K562 (cell line): ENCODE measurements around the gene TMEM63A. TPM values are rescaled to one million over a fixed set of nuclear protein-coding genes. Genes with fewer than 3 reads are reported as not detected.

Source experiments
- HES1 ChIP-seq: fragments of 450-650 bp; IDR thresholded peaks from 2 replicates; pipeline ENCODE4 v1.6.1; 2016; ENCODE audit warnings: low read depth, mild to moderate bottlenecking, moderate library complexity
- NCOA6 ChIP-seq: fragments of 450-650 bp; IDR thresholded peaks from 2 replicates; pipeline ENCODE4 v1.6.1; 2017; ENCODE audit warnings: mild to moderate bottlenecking
- NUFIP1 ChIP-seq: fragments of 450-650 bp; IDR thresholded peaks from 2 replicates; pipeline ENCODE4 v1.6.1; 2018; ENCODE audit not compliant: partially characterized antibody
- RFX5 ChIP-seq: IDR thresholded peaks from 2 replicates; pipeline ENCODE4 v1.6.1; 2011; ENCODE audit warnings: low read depth, mild to moderate bottlenecking, improper control_type of control experiment, low read length
- SP1 ChIP-seq: sonication (generic); formaldehyde crosslinking; IDR thresholded peaks from 2 replicates; pipeline ENCODE4 v1.8.1; 2022; ENCODE audit warnings: mild to moderate bottlenecking, missing genetic modification reagents
- SREBF1 ChIP-seq: fragments of 150-350 bp; IDR thresholded peaks from 2 replicates; pipeline ENCODE4 v1.6.1; 2014; ENCODE audit warnings: antibody characterized with exemption, low read depth, low read length, borderline replicate concordance
- TAL1 ChIP-seq: fragments of 450-650 bp; IDR thresholded peaks from 2 replicates; pipeline ENCODE4 v1.6.1; 2016; ENCODE audit warnings: mild to moderate bottlenecking
- ZBTB26 ChIP-seq: fragments of 450-650 bp; formaldehyde crosslinking; IDR thresholded peaks from 2 replicates; pipeline ENCODE4 v1.4.0; 2022; ENCODE audit warnings: missing genetic modification characterization
- polyA plus RNA-seq, 8 experiments: library from polyadenylated mRNA; depleted of rRNA in 4 of 8; stranded (reverse) in 5 of 8; unstranded in 3 of 8; fragments of >200 nt; fragmentation: Nextera tagmentation in 2 of 8; fragmentation: Illumina TruSeq in 1 of 8; extraction: Ambion mirVana in 2 of 8; extraction: Trizol in 1 of 8; gene quantifications; 2 replicates each; pipeline versions ENCODE4 v1.2.1 to v1.2.3, GENCODE V29; 2011 to 2014; ENCODE audit warnings: inconsistent platforms in 1 of 8, missing spikeins in 1 of 8
- total RNA-seq, 7 experiments: library from RNA; depleted of rRNA in 6 of 7; stranded (reverse); fragments of >200 nt in 6 of 7; fragmentation: Illumina TruSeq in 2 of 7; extraction: Trizol in 2 of 7; gene quantifications; 2 replicates each; pipeline versions ENCODE4 v1.2.1 to v1.2.3, GENCODE V29; 2011 to 2021; ENCODE audit warnings: low replicate concordance in 1 of 7
- TF ChIP-seq, protein P1 (sequence below): fragments of 450-650 bp; IDR thresholded peaks from 2 replicates; pipeline ENCODE4 v1.6.1; 2016; ENCODE audit warnings: borderline replicate concordance
- TF ChIP-seq, protein P2 (sequence below): fragments of 150-350 bp; IDR thresholded peaks from 2 replicates; pipeline ENCODE4 v1.6.1; 2014; ENCODE audit warnings: low read depth, mild to moderate bottlenecking, low read length, borderline replicate concordance
- TF ChIP-seq, protein P3 (sequence below): IDR thresholded peaks from 3 replicates; pipeline ENCODE4 v1.6.1; 2011; ENCODE audit warnings: borderline replicate concordance, mild to moderate bottlenecking, moderate library complexity; ENCODE audit not compliant: insufficient read length; ENCODE audit errors: extremely low read depth
- TF ChIP-seq, protein P4 (sequence below): fragments of 250-450 bp; sonication (Bioruptor Pico); IDR thresholded peaks from 2 replicates; pipeline ENCODE4 v1.4.0; 2020; ENCODE audit warnings: mild to moderate bottlenecking, moderate library complexity

Gene TMEM63A
- total and polyA plus RNA-seq, 9 of the 15 experiments (the other 6 are each of a cell fraction or from before 2014, with no cell fraction given) = 2.0 to 54.6 (median 17.5) TPM

DNA sequence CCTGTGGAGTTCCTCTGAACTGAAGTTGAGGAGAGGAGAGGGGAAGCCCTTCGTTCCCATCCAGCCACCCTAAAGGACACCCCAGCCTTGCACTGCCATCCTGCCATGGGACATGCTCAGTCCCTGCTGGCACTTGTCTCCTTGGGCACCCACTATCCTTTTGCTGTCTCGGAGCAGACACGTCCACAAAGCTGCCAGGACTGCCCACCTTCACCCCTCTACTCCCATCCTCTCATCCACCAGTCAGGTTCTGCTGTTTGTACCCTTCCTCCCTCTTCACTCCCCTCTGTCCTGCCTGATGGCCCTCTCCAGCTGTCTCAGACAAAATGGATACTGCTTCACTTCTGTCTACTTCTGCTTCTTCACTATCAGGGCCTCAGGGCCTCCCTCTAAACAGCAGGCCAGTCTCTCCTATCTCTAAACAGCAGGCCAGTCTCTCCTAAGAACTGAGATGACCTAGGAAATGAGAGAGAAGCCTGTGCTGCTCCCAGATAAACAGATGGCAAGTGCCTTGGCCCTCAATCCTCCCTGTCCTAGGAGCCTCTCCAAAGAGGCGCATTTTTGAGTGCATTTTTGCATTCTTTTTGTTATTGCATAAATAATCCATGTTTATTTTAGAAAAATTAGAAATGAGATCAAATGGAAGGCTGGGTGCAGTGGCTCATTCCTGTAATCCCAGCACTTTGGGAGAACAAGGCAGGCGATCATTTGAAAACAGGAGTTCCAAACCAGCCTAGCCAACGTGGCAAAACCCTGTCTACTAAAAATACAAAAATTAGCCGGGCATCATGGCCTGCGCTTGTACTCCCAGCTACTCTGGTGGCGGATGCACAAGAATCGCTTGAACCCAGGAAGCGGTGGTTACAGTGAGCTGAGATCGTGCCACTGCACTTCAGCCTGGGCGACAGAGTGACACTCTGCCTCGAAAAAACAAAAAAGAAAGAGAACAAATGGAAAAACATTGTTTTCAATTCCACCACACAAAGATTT, 46.3 kb upstream of the TMEM63A start (continued):
- TF ChIP-seq, protein P1, sequence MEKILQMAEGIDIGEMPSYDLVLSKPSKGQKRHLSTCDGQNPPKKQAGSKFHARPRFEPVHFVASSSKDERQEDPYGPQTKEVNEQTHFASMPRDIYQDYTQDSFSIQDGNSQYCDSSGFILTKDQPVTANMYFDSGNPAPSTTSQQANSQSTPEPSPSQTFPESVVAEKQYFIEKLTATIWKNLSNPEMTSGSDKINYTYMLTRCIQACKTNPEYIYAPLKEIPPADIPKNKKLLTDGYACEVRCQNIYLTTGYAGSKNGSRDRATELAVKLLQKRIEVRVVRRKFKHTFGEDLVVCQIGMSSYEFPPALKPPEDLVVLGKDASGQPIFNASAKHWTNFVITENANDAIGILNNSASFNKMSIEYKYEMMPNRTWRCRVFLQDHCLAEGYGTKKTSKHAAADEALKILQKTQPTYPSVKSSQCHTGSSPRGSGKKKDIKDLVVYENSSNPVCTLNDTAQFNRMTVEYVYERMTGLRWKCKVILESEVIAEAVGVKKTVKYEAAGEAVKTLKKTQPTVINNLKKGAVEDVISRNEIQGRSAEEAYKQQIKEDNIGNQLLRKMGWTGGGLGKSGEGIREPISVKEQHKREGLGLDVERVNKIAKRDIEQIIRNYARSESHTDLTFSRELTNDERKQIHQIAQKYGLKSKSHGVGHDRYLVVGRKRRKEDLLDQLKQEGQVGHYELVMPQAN = peak; percentile 76
- peak; percentile 52; the same call in 1 of the 2 replicates for TF ChIP-seq NCOA6
- peak; percentile 81 for TF ChIP-seq HES1
- no peak for TF ChIP-seq SREBF1
- TF ChIP-seq, protein P2, sequence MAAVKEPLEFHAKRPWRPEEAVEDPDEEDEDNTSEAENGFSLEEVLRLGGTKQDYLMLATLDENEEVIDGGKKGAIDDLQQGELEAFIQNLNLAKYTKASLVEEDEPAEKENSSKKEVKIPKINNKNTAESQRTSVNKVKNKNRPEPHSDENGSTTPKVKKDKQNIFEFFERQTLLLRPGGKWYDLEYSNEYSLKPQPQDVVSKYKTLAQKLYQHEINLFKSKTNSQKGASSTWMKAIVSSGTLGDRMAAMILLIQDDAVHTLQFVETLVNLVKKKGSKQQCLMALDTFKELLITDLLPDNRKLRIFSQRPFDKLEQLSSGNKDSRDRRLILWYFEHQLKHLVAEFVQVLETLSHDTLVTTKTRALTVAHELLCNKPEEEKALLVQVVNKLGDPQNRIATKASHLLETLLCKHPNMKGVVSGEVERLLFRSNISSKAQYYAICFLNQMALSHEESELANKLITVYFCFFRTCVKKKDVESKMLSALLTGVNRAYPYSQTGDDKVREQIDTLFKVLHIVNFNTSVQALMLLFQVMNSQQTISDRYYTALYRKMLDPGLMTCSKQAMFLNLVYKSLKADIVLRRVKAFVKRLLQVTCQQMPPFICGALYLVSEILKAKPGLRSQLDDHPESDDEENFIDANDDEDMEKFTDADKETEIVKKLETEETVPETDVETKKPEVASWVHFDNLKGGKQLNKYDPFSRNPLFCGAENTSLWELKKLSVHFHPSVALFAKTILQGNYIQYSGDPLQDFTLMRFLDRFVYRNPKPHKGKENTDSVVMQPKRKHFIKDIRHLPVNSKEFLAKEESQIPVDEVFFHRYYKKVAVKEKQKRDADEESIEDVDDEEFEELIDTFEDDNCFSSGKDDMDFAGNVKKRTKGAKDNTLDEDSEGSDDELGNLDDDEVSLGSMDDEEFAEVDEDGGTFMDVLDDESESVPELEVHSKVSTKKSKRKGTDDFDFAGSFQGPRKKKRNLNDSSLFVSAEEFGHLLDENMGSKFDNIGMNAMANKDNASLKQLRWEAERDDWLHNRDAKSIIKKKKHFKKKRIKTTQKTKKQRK = no peak
- peak; percentile 100 for TF ChIP-seq TAL1
- TF ChIP-seq, protein P3, sequence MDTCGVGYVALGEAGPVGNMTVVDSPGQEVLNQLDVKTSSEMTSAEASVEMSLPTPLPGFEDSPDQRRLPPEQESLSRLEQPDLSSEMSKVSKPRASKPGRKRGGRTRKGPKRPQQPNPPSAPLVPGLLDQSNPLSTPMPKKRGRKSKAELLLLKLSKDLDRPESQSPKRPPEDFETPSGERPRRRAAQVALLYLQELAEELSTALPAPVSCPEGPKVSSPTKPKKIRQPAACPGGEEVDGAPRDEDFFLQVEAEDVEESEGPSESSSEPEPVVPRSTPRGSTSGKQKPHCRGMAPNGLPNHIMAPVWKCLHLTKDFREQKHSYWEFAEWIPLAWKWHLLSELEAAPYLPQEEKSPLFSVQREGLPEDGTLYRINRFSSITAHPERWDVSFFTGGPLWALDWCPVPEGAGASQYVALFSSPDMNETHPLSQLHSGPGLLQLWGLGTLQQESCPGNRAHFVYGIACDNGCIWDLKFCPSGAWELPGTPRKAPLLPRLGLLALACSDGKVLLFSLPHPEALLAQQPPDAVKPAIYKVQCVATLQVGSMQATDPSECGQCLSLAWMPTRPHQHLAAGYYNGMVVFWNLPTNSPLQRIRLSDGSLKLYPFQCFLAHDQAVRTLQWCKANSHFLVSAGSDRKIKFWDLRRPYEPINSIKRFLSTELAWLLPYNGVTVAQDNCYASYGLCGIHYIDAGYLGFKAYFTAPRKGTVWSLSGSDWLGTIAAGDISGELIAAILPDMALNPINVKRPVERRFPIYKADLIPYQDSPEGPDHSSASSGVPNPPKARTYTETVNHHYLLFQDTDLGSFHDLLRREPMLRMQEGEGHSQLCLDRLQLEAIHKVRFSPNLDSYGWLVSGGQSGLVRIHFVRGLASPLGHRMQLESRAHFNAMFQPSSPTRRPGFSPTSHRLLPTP = no peak
- no peak for TF ChIP-seq RFX5
- TF ChIP-seq, protein P4, sequence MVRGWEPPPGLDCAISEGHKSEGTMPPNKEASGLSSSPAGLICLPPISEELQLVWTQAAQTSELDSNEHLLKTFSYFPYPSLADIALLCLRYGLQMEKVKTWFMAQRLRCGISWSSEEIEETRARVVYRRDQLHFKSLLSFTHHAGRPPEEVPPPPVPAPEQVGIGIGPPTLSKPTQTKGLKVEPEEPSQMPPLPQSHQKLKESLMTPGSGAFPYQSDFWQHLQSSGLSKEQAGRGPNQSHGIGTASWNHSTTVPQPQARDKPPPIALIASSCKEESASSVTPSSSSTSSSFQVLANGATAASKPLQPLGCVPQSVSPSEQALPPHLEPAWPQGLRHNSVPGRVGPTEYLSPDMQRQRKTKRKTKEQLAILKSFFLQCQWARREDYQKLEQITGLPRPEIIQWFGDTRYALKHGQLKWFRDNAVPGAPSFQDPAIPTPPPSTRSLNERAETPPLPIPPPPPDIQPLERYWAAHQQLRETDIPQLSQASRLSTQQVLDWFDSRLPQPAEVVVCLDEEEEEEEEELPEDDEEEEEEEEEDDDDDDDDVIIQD (CRISPR knock-in tag) = peak; percentile 87; the same call in 1 of the 2 replicates
- TF ChIP-seq ZBTB26 (CRISPR knock-in tag) = peak; percentile 97
- TF ChIP-seq NUFIP1 = peak; percentile 94
- TF ChIP-seq SP1 (CRISPR knock-in tag) = peak; percentile 86; the same call in 1 of the 2 replicates
